HEK293 (cell line): Measurements from ENCODE around the gene RGMA.

ENCODE experiments used
- KLF9 ChIP-seq: fragments of 450-650 bp; formaldehyde crosslinking; IDR thresholded peaks from 2 replicates; pipeline ENCODE4 v1.5.1; 2016; ENCODE audit warnings: missing biosample characterization, missing genetic modification characterization, low read depth
- OSR2 ChIP-seq: fragments of 450-650 bp; formaldehyde crosslinking; IDR thresholded peaks from 2 replicates; pipeline ENCODE4 v1.5.1; 2016; ENCODE audit warnings: missing biosample characterization, missing genetic modification characterization
- PRDM2 ChIP-seq: fragments of 450-650 bp; formaldehyde crosslinking; IDR thresholded peaks from 2 replicates; pipeline ENCODE4 v1.5.1; 2016; ENCODE audit warnings: missing biosample characterization, missing genetic modification characterization, borderline replicate concordance
- RBAK ChIP-seq: fragments of 450-650 bp; formaldehyde crosslinking; IDR thresholded peaks from 2 replicates; pipeline ENCODE4 v1.5.1; 2016; ENCODE audit warnings: missing biosample characterization, missing genetic modification characterization
- TSHZ1 ChIP-seq: fragments of 450-650 bp; formaldehyde crosslinking; IDR thresholded peaks from 2 replicates; pipeline ENCODE4 v1.5.1; 2016; ENCODE audit warnings: missing biosample characterization, missing genetic modification characterization, borderline replicate concordance
- ZBTB20 ChIP-seq: fragments of 450-650 bp; formaldehyde crosslinking; IDR thresholded peaks from 2 replicates; pipeline ENCODE4 v1.5.1; 2016; ENCODE audit warnings: missing biosample characterization, missing genetic modification characterization
- ZBTB48 ChIP-seq: fragments of 450-650 bp; formaldehyde crosslinking; IDR thresholded peaks from 2 replicates; pipeline ENCODE4 v1.5.1; 2016; ENCODE audit warnings: missing biosample characterization, missing genetic modification characterization
- ZBTB8A ChIP-seq: fragments of 450-650 bp; formaldehyde crosslinking; IDR thresholded peaks from 2 replicates; pipeline ENCODE4 v1.5.1; 2016; ENCODE audit warnings: missing biosample characterization, missing genetic modification characterization
- ZIC2 ChIP-seq: fragments of 450-650 bp; formaldehyde crosslinking; IDR thresholded peaks from 2 replicates; pipeline ENCODE4 v1.5.1; 2016; ENCODE audit warnings: missing biosample characterization, missing genetic modification characterization
- ZNF140 ChIP-seq: fragments of 450-650 bp; formaldehyde crosslinking; IDR thresholded peaks from 2 replicates; pipeline ENCODE4 v1.5.1; 2016; ENCODE audit warnings: missing biosample characterization, missing genetic modification characterization
- ZNF169 ChIP-seq: fragments of 450-650 bp; formaldehyde crosslinking; IDR thresholded peaks from 2 replicates; pipeline ENCODE4 v1.5.1; 2016; ENCODE audit warnings: missing biosample characterization, missing genetic modification characterization
- ZNF175 ChIP-seq: fragments of 450-650 bp; formaldehyde crosslinking; IDR thresholded peaks from 2 replicates; pipeline ENCODE4 v1.5.1; 2016; ENCODE audit warnings: missing biosample characterization, missing genetic modification characterization
- ZNF211 ChIP-seq: fragments of 450-650 bp; formaldehyde crosslinking; IDR thresholded peaks from 2 replicates; pipeline ENCODE4 v1.5.1; 2016; ENCODE audit warnings: low read depth, missing biosample characterization, missing genetic modification characterization
- ZNF239 ChIP-seq: fragments of 450-650 bp; formaldehyde crosslinking; IDR thresholded peaks from 2 replicates; pipeline ENCODE4 v1.5.1; 2016; ENCODE audit warnings: missing biosample characterization, missing genetic modification characterization
- ZNF26 ChIP-seq: fragments of 450-650 bp; formaldehyde crosslinking; IDR thresholded peaks from 2 replicates; pipeline ENCODE4 v1.5.1; 2016; ENCODE audit warnings: missing biosample characterization, missing genetic modification characterization
- ZNF274 ChIP-seq, 2 experiments: fragments of 200-500 bp in 1 of 2; fragments of 450-650 bp in 1 of 2; sonication (Bioruptor generic) in 1 of 2; formaldehyde crosslinking in 1 of 2; IDR thresholded peaks; 2 replicates each; pipeline versions ENCODE4 v1.5.1 to v1.6.1; 2014 to 2016; ENCODE audit warnings: borderline replicate concordance in 1 of 2, inconsistent platforms in 1 of 2, low read length in 1 of 2, missing biosample characterization in 1 of 2, missing genetic modification characterization in 1 of 2
- ZNF350 ChIP-seq: fragments of 450-650 bp; formaldehyde crosslinking; IDR thresholded peaks from 2 replicates; pipeline ENCODE4 v1.5.0; 2017; ENCODE audit warnings: missing biosample characterization, mild to moderate bottlenecking, missing genetic modification characterization
- ZNF510 ChIP-seq: fragments of 450-650 bp; formaldehyde crosslinking; IDR thresholded peaks from 2 replicates; pipeline ENCODE4 v1.5.1; 2018; ENCODE audit warnings: mild to moderate bottlenecking, missing genetic modification characterization, missing biosample characterization; ENCODE audit not compliant: insufficient replicate concordance
- ZNF514 ChIP-seq: fragments of 450-650 bp; formaldehyde crosslinking; IDR thresholded peaks from 2 replicates; pipeline ENCODE4 v1.5.1; 2016; ENCODE audit warnings: missing biosample characterization, missing genetic modification characterization
- ZNF518A ChIP-seq: fragments of 450-650 bp; formaldehyde crosslinking; conservative IDR thresholded peaks from 2 replicates; pipeline ENCODE4 v1.5.1; 2016; ENCODE audit warnings: low read depth, missing biosample characterization, missing genetic modification characterization
- ZNF670 ChIP-seq: fragments of 450-650 bp; formaldehyde crosslinking; IDR thresholded peaks from 2 replicates; pipeline ENCODE4 v1.5.1; 2016; ENCODE audit warnings: missing biosample characterization, missing genetic modification characterization, low read depth
- ZNF76 ChIP-seq: fragments of 450-650 bp; formaldehyde crosslinking; IDR thresholded peaks from 2 replicates; pipeline ENCODE4; 2016; ENCODE audit warnings: low read depth, missing biosample characterization, missing genetic modification characterization, borderline replicate concordance

The RGMA gene

GRCh38 chr15:93030430-93031102 is 58.4 kb downstream of the RGMA start (continued):
- TF ChIP-seq ZNF518A (no peak), ZNF175 (tag by site-specific recombination) (no peak), ZNF140 (tag by site-specific recombination) (no peak), ZNF76 (tag by site-specific recombination) (no peak), ZNF274 (IDR thresholded peaks at IDR 0.05; ENCODE audit: low read length) (no peak), ZNF274 (tag by site-specific recombination; IDR thresholded peaks at IDR 0.05; ENCODE audit: borderline replicate concordance) (no peak), RBAK (tag by site-specific recombination) (no peak), ZBTB8A (tag by site-specific recombination) (no peak), ZNF510 (tag by site-specific recombination) (no peak), ZNF670 (tag by site-specific recombination) (no peak), ZBTB48 (tag by site-specific recombination) (peak; percentile 28; the same call in 1 of the 2 replicates), ZNF26 (tag by site-specific recombination) (no peak), OSR2 (tag by site-specific recombination) (no peak), ZNF239 (tag by site-specific recombination) (no peak), ZNF169 (tag by site-specific recombination) (no peak), KLF9 (tag by site-specific recombination) (no peak), PRDM2 (no peak), ZBTB20 (no peak), ZNF211 (tag by site-specific recombination) (no peak), ZIC2 (tag by site-specific recombination) (0 out of 2 replicates have a peak, but pooled peaks have one; percentile 24), ZNF514 (tag by site-specific recombination) (no peak), TSHZ1 (tag by site-specific recombination) (no peak), ZNF350 (tag by site-specific recombination) (no peak)
